Measurements from ENCODE around the gene NARF. TPM values are rescaled to one million over a fixed set of nuclear protein-coding genes. Genes with fewer than 3 reads are reported as not detected.

NARF gene
- total and polyA plus RNA-seq, 2 experiments from 2014 or later, result 66.1 to 67.1 TPM

- TF ChIP-seq ZNF462 (CRISPR knock-in tag; IDR thresholded peaks at IDR 0.05) (no peak), NANOG (IDR thresholded peaks at IDR 0.05; ENCODE audit: borderline replicate concordance) (no peak), REST (IDR thresholded peaks at IDR 0.05; ENCODE audit: unreplicated experiment) (no peak), ZNF114 (CRISPR knock-in tag; IDR thresholded peaks at IDR 0.05) (no peak), POLR2AphosphoS5 (IDR thresholded peaks at IDR 0.05; ENCODE audit: low read depth) (no peak), EZH2phosphoT487 (IDR thresholded peaks at IDR 0.05; ENCODE audit: unreplicated experiment) (no peak)
- TF ChIP-seq, protein P1, sequence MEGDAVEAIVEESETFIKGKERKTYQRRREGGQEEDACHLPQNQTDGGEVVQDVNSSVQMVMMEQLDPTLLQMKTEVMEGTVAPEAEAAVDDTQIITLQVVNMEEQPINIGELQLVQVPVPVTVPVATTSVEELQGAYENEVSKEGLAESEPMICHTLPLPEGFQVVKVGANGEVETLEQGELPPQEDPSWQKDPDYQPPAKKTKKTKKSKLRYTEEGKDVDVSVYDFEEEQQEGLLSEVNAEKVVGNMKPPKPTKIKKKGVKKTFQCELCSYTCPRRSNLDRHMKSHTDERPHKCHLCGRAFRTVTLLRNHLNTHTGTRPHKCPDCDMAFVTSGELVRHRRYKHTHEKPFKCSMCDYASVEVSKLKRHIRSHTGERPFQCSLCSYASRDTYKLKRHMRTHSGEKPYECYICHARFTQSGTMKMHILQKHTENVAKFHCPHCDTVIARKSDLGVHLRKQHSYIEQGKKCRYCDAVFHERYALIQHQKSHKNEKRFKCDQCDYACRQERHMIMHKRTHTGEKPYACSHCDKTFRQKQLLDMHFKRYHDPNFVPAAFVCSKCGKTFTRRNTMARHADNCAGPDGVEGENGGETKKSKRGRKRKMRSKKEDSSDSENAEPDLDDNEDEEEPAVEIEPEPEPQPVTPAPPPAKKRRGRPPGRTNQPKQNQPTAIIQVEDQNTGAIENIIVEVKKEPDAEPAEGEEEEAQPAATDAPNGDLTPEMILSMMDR (conservative IDR thresholded peaks at IDR 0.05; ENCODE audit: low read depth in 2 of 2), result no peak
Observed at GRCh38 chr17:82492643-82493225, 34.2 kb downstream of the NARF start (continued).
